Ishikawa (cell line): ENCODE measurements around the gene MARF1.

ENCODE experiments used
- CEBPB ChIP-seq: IDR thresholded peaks from 2 replicates; pipeline ENCODE4 v1.6.1; 2012
- CREB1 ChIP-seq: IDR thresholded peaks from 2 replicates; pipeline ENCODE4 v1.6.1; 2012; ENCODE audit warnings: low read depth
- EGR1 ChIP-seq: IDR thresholded peaks from 2 replicates; pipeline ENCODE4 v1.6.1; 2012
- EP300 ChIP-seq: IDR thresholded peaks from 2 replicates; pipeline ENCODE4 v1.6.1; 2012; ENCODE audit warnings: borderline replicate concordance
- FOXM1 ChIP-seq: IDR thresholded peaks from 2 replicates; pipeline ENCODE4 v1.6.1; 2012; ENCODE audit warnings: low read depth, borderline replicate concordance
- MAX ChIP-seq: IDR thresholded peaks from 2 replicates; pipeline ENCODE4 v1.6.1; 2012
- NFIC ChIP-seq: IDR thresholded peaks from 2 replicates; pipeline ENCODE4 v1.6.1; 2012
- RAD21 ChIP-seq: IDR thresholded peaks from 2 replicates; pipeline ENCODE4 v1.6.1; 2012; ENCODE audit warnings: low read depth
- REST ChIP-seq: IDR thresholded peaks from 2 replicates; pipeline ENCODE4 v1.6.1; 2012; ENCODE audit warnings: low read depth, mild to moderate bottlenecking
- TAF1 ChIP-seq: IDR thresholded peaks from 2 replicates; pipeline ENCODE4 v1.6.1; 2012; ENCODE audit warnings: low read depth, mild to moderate bottlenecking
- TCF12 ChIP-seq: IDR thresholded peaks from 2 replicates; pipeline ENCODE4 v1.6.1; 2012; ENCODE audit warnings: low read depth
- TEAD4 ChIP-seq: IDR thresholded peaks from 2 replicates; pipeline ENCODE4 v1.6.1; 2012
- USF1 ChIP-seq: IDR thresholded peaks from 2 replicates; pipeline ENCODE4 v1.6.1; 2012
- YY1 ChIP-seq: IDR thresholded peaks from 2 replicates; pipeline ENCODE4 v1.6.1; 2012; ENCODE audit warnings: low read depth
- ZBTB7A ChIP-seq: IDR thresholded peaks from 2 replicates; pipeline ENCODE4 v1.6.1; 2012; ENCODE audit warnings: low read depth

MARF1 gene

GRCh38 chr16:15689290-15689689, 46.3 kb upstream of the MARF1 start:
- no peak for TF ChIP-seq ZBTB7A
- TF ChIP-seq RAD21: no peak
- no peak for TF ChIP-seq YY1
- TF ChIP-seq USF1: no peak
- no peak for TF ChIP-seq TCF12
- no peak for TF ChIP-seq CREB1
- TF ChIP-seq MAX: no peak
- no peak for TF ChIP-seq REST
- no peak for TF ChIP-seq CEBPB

GRCh38 chr16:15686287-15686686, 43.3 kb upstream of the MARF1 start:
- TF ChIP-seq TAF1: no peak
- no peak for TF ChIP-seq RAD21

- no peak for TF ChIP-seq MAX
- no peak for TF ChIP-seq EGR1
- TF ChIP-seq YY1: no peak
- no peak for TF ChIP-seq TAF1
- TF ChIP-seq RAD21: no peak
- peak; percentile 65 for TF ChIP-seq USF1
- no peak for TF ChIP-seq NFIC
Observed at GRCh38 chr16:15682105-15682570, 39.2 kb upstream of the MARF1 start.

- no peak for TF ChIP-seq CREB1
- no peak for TF ChIP-seq USF1
- no peak for TF ChIP-seq TEAD4
- TF ChIP-seq CEBPB: no peak
- no peak for TF ChIP-seq YY1
- TF ChIP-seq EGR1: no peak
- no peak for TF ChIP-seq TCF12
- no peak for TF ChIP-seq TAF1
- TF ChIP-seq EP300: no peak
- no peak for TF ChIP-seq NFIC
- no peak for TF ChIP-seq ZBTB7A
- no peak for TF ChIP-seq REST
- no peak for TF ChIP-seq RAD21
- TF ChIP-seq MAX: no peak
- TF ChIP-seq FOXM1: no peak
Observed at GRCh38 chr16:15677447-15677846, 34.5 kb upstream of the MARF1 start.

- TF ChIP-seq TCF12: no peak
- TF ChIP-seq TAF1: no peak
- no peak for TF ChIP-seq FOXM1
- no peak for TF ChIP-seq CREB1
- TF ChIP-seq ZBTB7A: no peak
Observed at GRCh38 chr16:15676506-15676905, 33.6 kb upstream of the MARF1 start.

- TF ChIP-seq MAX: no peak
- TF ChIP-seq CEBPB: no peak
- TF ChIP-seq FOXM1: no peak
- TF ChIP-seq TEAD4: no peak
- TF ChIP-seq ZBTB7A: no peak
- no peak for TF ChIP-seq REST
- TF ChIP-seq EP300: no peak
- TF ChIP-seq TAF1: no peak
- TF ChIP-seq EGR1: no peak
- no peak for TF ChIP-seq NFIC
- TF ChIP-seq TCF12: no peak
- no peak for TF ChIP-seq CREB1
- TF ChIP-seq YY1: no peak
Observed at GRCh38 chr16:15674571-15674970, 31.6 kb upstream of the MARF1 start.
